H9 (cell line): ENCODE data around the gene ENTPD1. TPM values are rescaled to one million over a fixed set of nuclear protein-coding genes. Genes with fewer than 3 reads are reported as not detected.
"Not testable (repeated sequence)": the region's sequence is repeated elsewhere in the genome, so short reads cannot be mapped to it uniquely, and the experiment has no call there.

ENCODE experiments used
- DNase-seq: peaks from one replicate; pipeline ENCODE4 v3.0.0-alpha.2; 2017
- H2AFZ ChIP-seq: one replicate; pipeline ENCODE4 v1.6.1; 2013; ENCODE audit warnings: mild to moderate bottlenecking, low read length, control low read depth, moderate library complexity
- H2AK5ac ChIP-seq: 2 replicates; pipeline ENCODE4 v1.6.1; 2013; ENCODE audit warnings: low read length, control low read depth, mixed read lengths; ENCODE audit not compliant: insufficient read length
- H2BK120ac ChIP-seq: one replicate; pipeline ENCODE4 v1.6.1; 2013; ENCODE audit warnings: low read depth, mild to moderate bottlenecking, low read length, control low read depth, inconsistent platforms; ENCODE audit not compliant: poor library complexity, severe bottlenecking
- H2BK12ac ChIP-seq: 2 replicates; pipeline ENCODE4 v1.6.1; 2013; ENCODE audit warnings: low read length, control low read depth, mixed read lengths, low read depth; ENCODE audit not compliant: insufficient read length
- H2BK15ac ChIP-seq: 2 replicates; pipeline ENCODE4 v1.6.1; 2013; ENCODE audit warnings: low read depth, low read length, control low read depth
- H2BK20ac ChIP-seq: one replicate; pipeline ENCODE4 v1.6.1; 2013; ENCODE audit warnings: low read depth, mild to moderate bottlenecking, low read length, control low read depth, inconsistent platforms; ENCODE audit not compliant: poor library complexity, severe bottlenecking
- H2BK5ac ChIP-seq: 2 replicates; pipeline ENCODE4 v1.6.1; 2013; ENCODE audit warnings: low read length, control low read depth, mixed read lengths; ENCODE audit not compliant: insufficient read length
- H3K14ac ChIP-seq: 2 replicates; pipeline ENCODE4 v1.6.1; 2013; ENCODE audit warnings: low read length, control low read depth; ENCODE audit not compliant: insufficient read depth
- H3K18ac ChIP-seq: 2 replicates; pipeline ENCODE4 v1.6.1; 2013; ENCODE audit warnings: low read depth, mild to moderate bottlenecking, mixed read lengths, low read length, control low read depth; ENCODE audit not compliant: insufficient read length
- H3K23ac ChIP-seq: 2 replicates; pipeline ENCODE4 v1.6.1; 2013; ENCODE audit warnings: low read length, control low read depth, mixed read lengths, low read depth; ENCODE audit not compliant: insufficient read length
- H3K23me2 ChIP-seq: 2 replicates; pipeline ENCODE4 v1.6.1; 2013; ENCODE audit warnings: low read depth, mild to moderate bottlenecking, mixed read lengths, low read length, control low read depth; ENCODE audit not compliant: insufficient read length, poor library complexity, severe bottlenecking
- H3K27ac ChIP-seq: 2 replicates; pipeline ENCODE4 v1.5.1; 2013; ENCODE audit warnings: low read length, control low read depth, mixed read lengths, low read depth; ENCODE audit not compliant: insufficient read length
- H3K27me3 ChIP-seq: 2 replicates; pipeline ENCODE4 v1.6.1; 2013; ENCODE audit warnings: low read length, control low read depth, inconsistent platforms; ENCODE audit not compliant: insufficient read depth
- H3K4ac ChIP-seq: 2 replicates; pipeline ENCODE4 v1.6.1; 2013; ENCODE audit warnings: low read depth, mild to moderate bottlenecking, control low read depth, inconsistent platforms, low read length, moderate library complexity
- H3K4me1 ChIP-seq: 2 replicates; pipeline ENCODE4 v1.6.1; 2013; ENCODE audit warnings: low read length, control low read depth, inconsistent platforms; ENCODE audit not compliant: insufficient read depth
- H3K4me2 ChIP-seq: 2 replicates; pipeline ENCODE4 v1.6.1; 2013; ENCODE audit warnings: low read length, control low read depth, mixed read lengths; ENCODE audit not compliant: insufficient read length, insufficient read depth
- H3K56ac ChIP-seq: 2 replicates; pipeline ENCODE4 v1.6.1; 2013; ENCODE audit warnings: low read depth, mild to moderate bottlenecking, mixed read lengths, low read length, control low read depth; ENCODE audit not compliant: insufficient read length
- H3K79me1 ChIP-seq: 2 replicates; pipeline ENCODE4 v1.6.1; 2013; ENCODE audit warnings: low read depth, mild to moderate bottlenecking, moderate library complexity, low read length, control low read depth, inconsistent platforms; ENCODE audit not compliant: insufficient read depth, poor library complexity, severe bottlenecking
- H3K79me2 ChIP-seq: 2 replicates; pipeline ENCODE4 v1.6.1; 2013; ENCODE audit warnings: low read length, control low read depth, inconsistent platforms; ENCODE audit not compliant: insufficient read depth
- H3K9ac ChIP-seq: 2 replicates; pipeline ENCODE4 v1.6.1; 2013; ENCODE audit warnings: low read length, control low read depth, mixed read lengths; ENCODE audit not compliant: insufficient read length; ENCODE audit errors: extremely low read depth
- H3K9me3 ChIP-seq: one replicate; pipeline ENCODE4 v1.6.1; 2013; ENCODE audit warnings: low read depth, low read length, inconsistent platforms; ENCODE audit not compliant: control insufficient read depth
- H3T11ph ChIP-seq: one replicate; pipeline ENCODE4 v1.6.1; 2013; ENCODE audit warnings: mild to moderate bottlenecking, low read length, control low read depth, inconsistent platforms
- H4K20me1 ChIP-seq: one replicate; pipeline ENCODE4 v1.6.1; 2013; ENCODE audit not compliant: control insufficient read depth, insufficient read length, insufficient read depth
- H4K5ac ChIP-seq: 2 replicates; pipeline ENCODE4 v1.6.1; 2013; ENCODE audit warnings: low read depth, mild to moderate bottlenecking, mixed read lengths, low read length, control low read depth; ENCODE audit not compliant: insufficient read length
- H4K8ac ChIP-seq: replicated peaks from 2 replicates; pipeline ENCODE4 v1.6.1; 2013; ENCODE audit warnings: low read length, control low read depth, mixed read lengths, low read depth; ENCODE audit not compliant: insufficient read length
- H4K91ac ChIP-seq: 2 replicates; pipeline ENCODE4 v1.6.1; 2013; ENCODE audit warnings: low read depth, mild to moderate bottlenecking, moderate library complexity, mixed read lengths, low read length, control low read depth; ENCODE audit not compliant: insufficient read length
- H3K27ac Mint-ChIP-seq, 3 experiments: 2 replicates in 2 of 3; 3 replicates in 1 of 3; pipeline ENCODE4 v1.8.0; 2020 to 2021; ENCODE audit warnings: mixed read lengths in 3 of 3, mild to moderate bottlenecking in 1 of 3, moderate library complexity in 1 of 3
- H3K27me3 Mint-ChIP-seq: 2 replicates; pipeline ENCODE4 v1.8.0; 2021; ENCODE audit warnings: low read depth, mild to moderate bottlenecking, moderate library complexity, mixed read lengths
- H3K36me3 Mint-ChIP-seq, 3 experiments: 2 replicates in 2 of 3; 3 replicates in 1 of 3; pipeline ENCODE4 v1.8.0; 2020 to 2021; ENCODE audit warnings: low read depth in 3 of 3, mixed read lengths in 3 of 3; ENCODE audit not compliant: insufficient read depth in 1 of 3
- H3K4me1 Mint-ChIP-seq, 2 experiments: 2 replicates each; pipeline ENCODE4 v1.8.0; 2020; ENCODE audit warnings: mixed read lengths in 2 of 2
- H3K4me3 Mint-ChIP-seq, 2 experiments: 2 replicates in 1 of 2; 3 replicates in 1 of 2; pipeline ENCODE4 v1.8.0; 2020 to 2021; ENCODE audit warnings: mild to moderate bottlenecking in 2 of 2, mixed read lengths in 2 of 2, moderate library complexity in 1 of 2
- H3K9me3 Mint-ChIP-seq, 2 experiments: 2 replicates in 1 of 2; 3 replicates in 1 of 2; pipeline ENCODE4 v1.8.0; 2020; ENCODE audit warnings: mild to moderate bottlenecking in 2 of 2, mixed read lengths in 2 of 2, moderate library complexity in 1 of 2
- WGBS: extraction: QIAGEN DNeasy Blood & Tissue Kit; methylation state at CpG from one replicate; pipeline ENCODE4 v1.1.7; 2013; ENCODE audit warnings: missing lambda C conversion rate, low lambda C conversion rate, mixed read lengths; ENCODE audit not compliant: insufficient read length; ENCODE audit errors: extremely low coverage; 5-methylcytosine and 5-hydroxymethylcytosine counted together
- total RNA-seq: library from RNA; stranded (reverse); gene quantifications from 2 replicates; pipeline ENCODE4 v1.2.1, GENCODE V29; 2021

The ENTPD1 gene
- total RNA-seq, 1 experiment from 2014 or later: 1.9 TPM

DNA sequence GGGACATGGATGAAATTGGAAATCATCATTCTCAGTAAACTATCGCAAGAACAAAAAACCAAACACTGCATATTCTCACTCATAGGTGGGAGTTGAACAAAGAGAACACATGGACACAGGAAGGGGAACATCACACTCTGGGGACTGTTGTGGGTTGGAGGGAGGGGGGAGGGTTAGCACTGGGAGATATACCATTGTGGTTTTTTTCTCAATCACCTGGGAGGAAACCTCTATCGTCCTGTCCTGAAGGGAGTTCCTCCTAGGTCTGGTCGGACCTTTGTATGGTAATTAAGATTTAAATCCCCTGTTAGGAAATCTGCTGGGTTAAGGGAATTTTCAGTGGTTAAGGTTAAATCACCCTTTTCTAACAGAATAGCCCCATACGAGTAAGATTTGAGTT is 33.5 kb upstream of the ENTPD1 start:
- not testable (repeated sequence) for H3K27ac Mint-ChIP-seq, H2BK20ac ChIP-seq, H3K18ac ChIP-seq, H3K79me2 ChIP-seq, H3K79me1 ChIP-seq, H3K56ac ChIP-seq, H4K20me1 ChIP-seq, H3K14ac ChIP-seq, H3K9me3 ChIP-seq, H3K9me3 Mint-ChIP-seq, H2BK12ac ChIP-seq, H4K5ac ChIP-seq, H3K4me2 ChIP-seq, H2BK120ac ChIP-seq, H4K91ac ChIP-seq, H3K23me2 ChIP-seq, H2AFZ ChIP-seq, H3K4ac ChIP-seq, H3K4me3 Mint-ChIP-seq, H3K27me3 Mint-ChIP-seq, H3K4me1 Mint-ChIP-seq, H2BK5ac ChIP-seq, H3K4me1 ChIP-seq, DNase-seq, H3K9ac ChIP-seq, H3K23ac ChIP-seq, H2BK15ac ChIP-seq, H3K27me3 ChIP-seq, H3K36me3 Mint-ChIP-seq, H3T11ph ChIP-seq, H4K8ac ChIP-seq, H3K27ac ChIP-seq, H2AK5ac ChIP-seq
- no CpG with 5 or more reads among the region's 4 CpGs for WGBS
